Fibroblast of upper back skin (primary cell): ENCODE results near the gene ANKRD28.
"Not testable (repeated sequence)": the region's sequence is repeated elsewhere in the genome, so short reads cannot be mapped to it uniquely, and the experiment has no call there.

Experiments used
- DNase-seq: peaks from one replicate; pipeline ENCODE4 v3.0.0-alpha.2; 2013

The ANKRD28 gene

GRCh38 chr3:15633159-15633558 lies 164.6 kb downstream of the ANKRD28 start:
- DNase-seq = no peak

GRCh38 chr3:15632212-15632580 lies 165.6 kb downstream of the ANKRD28 start:
- no peak for DNase-seq

DNA sequence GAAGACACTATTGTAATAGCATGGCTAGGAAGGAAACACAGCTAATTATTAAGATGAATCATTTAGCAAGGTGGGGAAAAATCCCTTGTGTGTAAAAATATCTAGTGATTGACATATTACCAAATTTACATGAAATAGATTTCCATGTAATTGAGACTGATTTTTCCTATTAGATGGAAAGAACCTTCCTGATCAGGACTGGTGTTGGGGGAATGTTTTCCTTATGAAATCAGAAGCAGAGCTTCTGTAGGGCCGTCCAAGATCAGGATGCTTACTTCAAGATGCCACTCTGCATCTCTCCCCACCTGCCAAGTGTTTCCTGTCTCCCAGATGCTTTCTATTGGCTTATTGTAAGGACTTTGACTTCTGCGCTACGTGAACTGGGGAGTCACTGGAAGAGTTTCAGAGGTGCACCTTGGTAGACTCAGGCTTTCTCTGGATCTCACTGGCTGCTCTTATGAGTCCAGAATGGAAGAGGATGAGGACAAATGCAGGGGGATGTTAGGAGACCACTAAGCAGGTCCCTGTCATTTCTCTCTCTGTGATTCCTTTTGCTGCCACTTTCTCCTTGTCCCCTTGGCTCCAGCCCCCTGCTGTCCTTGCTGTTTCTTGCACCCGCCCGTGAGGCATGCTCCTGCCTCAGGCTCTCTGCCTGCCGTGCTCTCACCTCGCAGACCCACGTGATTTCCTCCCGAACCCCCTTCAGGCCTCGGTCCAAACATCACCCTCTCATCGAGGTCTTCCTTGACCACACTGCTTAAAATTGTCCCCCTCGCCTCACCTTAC lies 166.2 kb downstream of the ANKRD28 start:
- no peak for DNase-seq

- peak; percentile 83 for DNase-seq
Observed at GRCh38 chr3:15630646-15631350, 167.0 kb downstream of the ANKRD28 start.

DNA sequence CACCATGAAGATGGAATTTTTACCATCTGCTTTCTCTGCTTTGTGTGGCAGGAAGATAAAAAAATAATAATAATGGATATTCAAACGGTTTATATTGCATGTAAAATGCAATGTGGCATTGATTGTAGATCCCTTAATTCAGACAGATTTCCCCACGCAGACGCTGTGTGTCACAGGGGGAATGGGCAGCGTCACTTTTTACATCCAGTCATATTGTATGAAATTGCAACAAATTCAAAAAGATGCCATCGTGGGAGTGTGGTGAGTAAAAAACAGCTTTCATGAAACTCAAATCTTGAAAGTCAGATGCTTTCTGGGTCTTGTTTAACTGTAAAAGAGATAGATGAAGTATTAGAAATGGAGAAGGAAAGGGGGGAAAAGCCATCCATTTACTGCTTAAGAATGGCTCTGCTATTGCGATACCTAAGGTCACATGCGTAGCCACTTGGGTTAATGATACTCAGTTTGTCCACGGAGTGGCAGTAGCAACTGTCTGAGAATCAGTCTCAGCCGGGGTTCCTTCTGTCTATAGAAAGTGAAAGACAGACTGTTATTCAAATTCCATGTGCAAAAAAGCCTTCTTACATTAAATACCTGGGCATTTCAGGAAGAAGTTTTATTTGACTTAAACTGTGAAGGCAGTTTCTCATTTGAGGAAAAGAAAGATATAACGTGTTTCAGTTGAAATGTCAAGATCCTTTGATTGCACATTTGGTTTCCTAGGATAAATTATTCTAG lies 167.8 kb downstream of the ANKRD28 start:
- DNase-seq = peak; percentile 85

GRCh38 chr3:15628967-15629366 lies 168.8 kb downstream of the ANKRD28 start:
- DNase-seq = no peak

GRCh38 chr3:15623535-15624440 lies 174.0 kb downstream of the ANKRD28 start:
- DNase-seq = no peak

GRCh38 chr3:15619659-15620464 lies 177.9 kb downstream of the ANKRD28 start:
- DNase-seq = not testable (repeated sequence)
